Measurements from ENCODE around the gene SLC45A3.
A peak's percentile ranks its signal among the peaks of the same experiment; 100 is the strongest.

SLC45A3 gene

GRCh38 chr1:205714906-205715246 lies 34.6 kb upstream of the SLC45A3 start:
- TF ChIP-seq SPI1 (IDR thresholded peaks at IDR 0.05; ENCODE audit: borderline replicate concordance, low read depth) (no peak), POLR2AphosphoS5 (IDR thresholded peaks at IDR 0.05; ENCODE audit: low read depth) (no peak), CTCF (IDR thresholded peaks at IDR 0.05; ENCODE audit: insufficient read depth, low read length) (no peak), GABPA (IDR thresholded peaks at IDR 0.05; ENCODE audit: low read depth) (no peak), REST (IDR thresholded peaks at IDR 0.05; ENCODE audit: insufficient replicate concordance, low read depth) (no peak)
- peak overlapping the region; percentile 57 for H3K27ac ChIP-seq (replicated peaks)
- H3K4me3 ChIP-seq (replicated peaks; ENCODE audit: insufficient read depth, low read length), result no peak overlapping the region
- no peaks in the 10 kb centered on the region for H3K27me3 ChIP-seq (ENCODE audit: insufficient read depth, poor library complexity, severe bottlenecking)
- no peak for DNase-seq (ENCODE audit: low read depth in 1 of 2, low spot score in 1 of 2)

- H3K27ac ChIP-seq (replicated peaks), result peak overlapping the region; percentile 57
- peak; percentile 32 to 69 for DNase-seq (ENCODE audit: low read depth in 1 of 2, low spot score in 1 of 2)
- TF ChIP-seq GABPA (IDR thresholded peaks at IDR 0.05; ENCODE audit: low read depth) (no peak), POLR2AphosphoS5 (IDR thresholded peaks at IDR 0.05; ENCODE audit: low read depth) (no peak), SPI1 (IDR thresholded peaks at IDR 0.05; ENCODE audit: borderline replicate concordance, low read depth) (no peak), CTCF (IDR thresholded peaks at IDR 0.05; ENCODE audit: insufficient read depth, low read length) (no peak), REST (IDR thresholded peaks at IDR 0.05; ENCODE audit: insufficient replicate concordance, low read depth) (no peak)
These were observed 34.0 kb upstream of the SLC45A3 start for GRCh38 chr1:205714190-205714905.

GRCh38 chr1:205711105-205712048 lies 31.1 kb upstream of the SLC45A3 start:
- Histone ChIP-seq H3K4me3 (replicated peaks; ENCODE audit: insufficient read depth, low read length) (no peak overlapping the region), H3K27me3 (ENCODE audit: insufficient read depth, poor library complexity, severe bottlenecking) (no peaks in the 10 kb centered on the region), H3K27ac (replicated peaks) (no peak overlapping the region)
- DNase-seq (ENCODE audit: low read depth in 1 of 2, low spot score in 1 of 2), result peak; percentile 57 to 75
- TF ChIP-seq SPI1 (IDR thresholded peaks at IDR 0.05; ENCODE audit: borderline replicate concordance, low read depth) (no peak), CTCF (IDR thresholded peaks at IDR 0.05; ENCODE audit: insufficient read depth, low read length) (peak; percentile 88)

More at GRCh38 chr1:205714190-205714905, 34.0 kb upstream of the SLC45A3 start:
- no peak overlapping the region for H3K4me3 ChIP-seq (replicated peaks; ENCODE audit: insufficient read depth, low read length)
- no peaks in the 10 kb centered on the region for H3K27me3 ChIP-seq (ENCODE audit: insufficient read depth, poor library complexity, severe bottlenecking)
